Measurements from ENCODE around the gene MMEL1. TPM values are rescaled to one million over a fixed set of nuclear protein-coding genes. Genes with fewer than 3 reads are reported as not detected.

MMEL1 gene
- total and polyA plus RNA-seq, 2 experiments from 2014 or later = 0.93 to 1.8 TPM

- 77% methylated on average over 10 of the region's 10 CpGs for WGBS (ENCODE audit: low lambda C conversion rate, missing lambda C conversion rate)
- no peaks in the 10 kb centered on the region for H3K36me3 ChIP-seq (replicated peaks; ENCODE audit: insufficient read depth, low read depth)
- H3K4me2 ChIP-seq = no peak overlapping the region
- H3K9me3 ChIP-seq (ENCODE audit: low read depth) = no peaks in the 10 kb centered on the region
- no peak for DNase-seq (ENCODE audit: low spot score)
- peaks cover 3% of the 10 kb centered on the region for H3K27me3 ChIP-seq
- no peak overlapping the region for H2AFZ ChIP-seq
- TF ChIP-seq, protein P1, sequence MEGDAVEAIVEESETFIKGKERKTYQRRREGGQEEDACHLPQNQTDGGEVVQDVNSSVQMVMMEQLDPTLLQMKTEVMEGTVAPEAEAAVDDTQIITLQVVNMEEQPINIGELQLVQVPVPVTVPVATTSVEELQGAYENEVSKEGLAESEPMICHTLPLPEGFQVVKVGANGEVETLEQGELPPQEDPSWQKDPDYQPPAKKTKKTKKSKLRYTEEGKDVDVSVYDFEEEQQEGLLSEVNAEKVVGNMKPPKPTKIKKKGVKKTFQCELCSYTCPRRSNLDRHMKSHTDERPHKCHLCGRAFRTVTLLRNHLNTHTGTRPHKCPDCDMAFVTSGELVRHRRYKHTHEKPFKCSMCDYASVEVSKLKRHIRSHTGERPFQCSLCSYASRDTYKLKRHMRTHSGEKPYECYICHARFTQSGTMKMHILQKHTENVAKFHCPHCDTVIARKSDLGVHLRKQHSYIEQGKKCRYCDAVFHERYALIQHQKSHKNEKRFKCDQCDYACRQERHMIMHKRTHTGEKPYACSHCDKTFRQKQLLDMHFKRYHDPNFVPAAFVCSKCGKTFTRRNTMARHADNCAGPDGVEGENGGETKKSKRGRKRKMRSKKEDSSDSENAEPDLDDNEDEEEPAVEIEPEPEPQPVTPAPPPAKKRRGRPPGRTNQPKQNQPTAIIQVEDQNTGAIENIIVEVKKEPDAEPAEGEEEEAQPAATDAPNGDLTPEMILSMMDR (IDR thresholded peaks at IDR 0.05; ENCODE audit: poor library complexity) = no peak
- TF ChIP-seq EZH2 (IDR thresholded peaks at IDR 0.05; ENCODE audit: borderline replicate concordance) = no peak
- no peak for TF ChIP-seq EZH2phosphoT487 (IDR thresholded peaks at IDR 0.05; ENCODE audit: low read depth, severe bottlenecking, unreplicated experiment)
- H3K79me2 ChIP-seq = no peaks in the 10 kb centered on the region
- no peak overlapping the region for H3K27ac ChIP-seq
- peaks cover 18% of the 10 kb centered on the region for H3K4me1 ChIP-seq (ENCODE audit: insufficient read depth)
- no peaks in the 10 kb centered on the region for H3K9me2 ChIP-seq (replicated peaks; ENCODE audit: insufficient read depth)
- H3K4me3 ChIP-seq = no peak overlapping the region
- H4K20me1 ChIP-seq (ENCODE audit: insufficient read depth, poor library complexity, severe bottlenecking) = no peaks in the 10 kb centered on the region
Observed at GRCh38 chr1:2635361-2636010, 2.7 kb upstream of the MMEL1 start.

DNA sequence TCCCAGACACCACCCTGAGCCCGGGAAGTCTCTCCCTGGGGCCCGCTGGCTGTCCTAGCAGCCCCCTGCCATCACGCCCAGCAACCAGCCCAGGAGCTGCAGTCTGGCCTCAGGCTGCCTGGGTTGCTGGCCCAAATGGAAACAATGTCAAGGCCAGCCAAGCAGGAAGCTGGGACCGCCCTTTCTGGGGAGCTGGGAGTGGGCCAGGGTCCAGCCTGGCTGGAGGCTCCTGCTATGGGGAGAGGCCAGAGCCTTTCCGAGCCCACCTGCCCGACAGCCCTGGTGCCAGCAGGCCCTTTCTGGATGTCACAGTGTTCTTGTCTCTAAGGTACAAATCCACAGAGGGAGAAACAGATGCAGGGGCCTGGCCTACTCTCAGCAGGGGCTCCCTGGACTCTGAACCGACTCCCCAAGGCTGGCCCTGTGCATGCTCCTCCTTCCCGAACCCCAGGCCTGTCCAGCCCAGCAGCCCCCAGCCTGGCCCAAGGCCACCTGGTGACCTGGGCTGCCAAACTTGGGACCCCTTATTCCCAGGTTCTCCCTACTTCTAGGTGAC lies 1.2 kb upstream of the MMEL1 start:
- H3K79me2 ChIP-seq = no peaks in the 10 kb centered on the region
- H3K9me3 ChIP-seq (ENCODE audit: low read depth) = no peaks in the 10 kb centered on the region
- no peak overlapping the region for H2AFZ ChIP-seq
- no peaks in the 10 kb centered on the region for H3K9me2 ChIP-seq (replicated peaks; ENCODE audit: insufficient read depth)
- H3K27me3 ChIP-seq = peaks cover 15% of the 10 kb centered on the region
- H3K4me1 ChIP-seq (ENCODE audit: insufficient read depth) = peaks cover 18% of the 10 kb centered on the region
- no peak overlapping the region for H3K4me2 ChIP-seq
- H3K27ac ChIP-seq = no peak overlapping the region
- WGBS (ENCODE audit: low lambda C conversion rate, missing lambda C conversion rate) = 78% methylated on average over 8 of the region's 8 CpGs
- H3K4me3 ChIP-seq = no peak overlapping the region
- H3K36me3 ChIP-seq (replicated peaks; ENCODE audit: insufficient read depth, low read depth) = no peaks in the 10 kb centered on the region
- TF ChIP-seq, protein P1 (IDR thresholded peaks at IDR 0.05; ENCODE audit: poor library complexity) = no peak
- TF ChIP-seq EZH2phosphoT487 (IDR thresholded peaks at IDR 0.05; ENCODE audit: low read depth, severe bottlenecking, unreplicated experiment) (no peak), EZH2 (IDR thresholded peaks at IDR 0.05; ENCODE audit: borderline replicate concordance) (no peak)
- H4K20me1 ChIP-seq (ENCODE audit: insufficient read depth, poor library complexity, severe bottlenecking) = no peaks in the 10 kb centered on the region
- no peak for DNase-seq (ENCODE audit: low spot score)

DNA sequence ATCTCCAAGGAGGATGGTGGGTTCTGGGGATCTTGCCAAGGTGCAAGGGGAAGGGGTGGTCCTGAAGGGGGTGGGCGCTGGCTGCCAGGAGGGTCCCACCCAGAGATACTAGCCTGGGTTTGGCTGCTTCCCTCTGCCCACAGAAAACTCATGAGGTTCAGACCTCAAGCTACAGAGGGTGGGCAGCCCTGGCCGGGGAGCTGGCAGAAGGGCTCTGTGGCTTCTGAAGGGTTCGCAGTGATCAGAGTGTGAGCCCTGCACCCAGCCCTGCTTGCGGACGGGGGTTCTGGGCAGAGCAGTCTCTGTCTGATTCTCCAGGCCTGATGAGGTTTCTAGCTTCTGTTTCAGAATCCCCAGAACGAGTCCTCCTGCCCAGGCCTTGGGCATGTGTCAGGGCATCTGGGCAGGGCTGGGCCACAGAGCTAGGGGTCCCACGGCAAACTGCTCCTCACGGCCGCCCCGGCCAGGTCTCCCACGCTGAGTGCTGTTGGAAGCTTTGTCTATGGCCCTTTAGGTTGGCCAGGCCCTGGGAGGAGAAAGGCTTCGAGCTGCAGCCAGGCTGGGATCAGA lies 635 bp upstream of the MMEL1 start:
- H3K4me3 ChIP-seq = no peak overlapping the region
- no peak overlapping the region for H3K27ac ChIP-seq
- WGBS (ENCODE audit: low lambda C conversion rate, missing lambda C conversion rate) = 93% methylated on average over 12 of the region's 12 CpGs
- no peaks in the 10 kb centered on the region for H3K9me3 ChIP-seq (ENCODE audit: low read depth)
- no peak for DNase-seq (ENCODE audit: low spot score)
- no peaks in the 10 kb centered on the region for H3K79me2 ChIP-seq
- H2AFZ ChIP-seq = no peak overlapping the region
- H3K27me3 ChIP-seq = peaks cover 21% of the 10 kb centered on the region
- peaks cover 18% of the 10 kb centered on the region for H3K4me1 ChIP-seq (ENCODE audit: insufficient read depth)
- H3K4me2 ChIP-seq = no peak overlapping the region
- TF ChIP-seq EZH2 (IDR thresholded peaks at IDR 0.05; ENCODE audit: borderline replicate concordance) = no peak
- TF ChIP-seq, protein P1 (IDR thresholded peaks at IDR 0.05; ENCODE audit: poor library complexity) = no peak
- TF ChIP-seq EZH2phosphoT487 (IDR thresholded peaks at IDR 0.05; ENCODE audit: low read depth, severe bottlenecking, unreplicated experiment) = no peak
- H4K20me1 ChIP-seq (ENCODE audit: insufficient read depth, poor library complexity, severe bottlenecking) = no peaks in the 10 kb centered on the region
- no peaks in the 10 kb centered on the region for H3K9me2 ChIP-seq (replicated peaks; ENCODE audit: insufficient read depth)
- no peaks in the 10 kb centered on the region for H3K36me3 ChIP-seq (replicated peaks; ENCODE audit: insufficient read depth, low read depth)

Data from hepatocyte (in vitro differentiated cells).